Stomach (tissue), 4 donors: ENCODE results near the gene CFAP206.

ENCODE experiments used
- CTCF ChIP-seq, 7 experiments: fragments of 450-650 bp in 4 of 7; fragments of 200-600 bp in 3 of 7; sonication (generic) in 3 of 7; IDR thresholded peaks; one replicate each; pipeline ENCODE4 v1.5.1; 2016 to 2019; ENCODE audit warnings: antibody characterized with exemption in 7 of 7, control low read depth in 2 of 7, mild to moderate bottlenecking in 1 of 7
- POLR2AphosphoS5 ChIP-seq, 3 donors: sonication (generic); formaldehyde crosslinking; IDR thresholded peaks; one replicate each; pipeline ENCODE4 v1.6.1; 2016; ENCODE audit warnings: antibody characterized with exemption in 3 of 3

- no peak for TF ChIP-seq POLR2AphosphoS5 (IDR thresholded peaks at IDR 0.05)
- TF ChIP-seq CTCF (IDR thresholded peaks at IDR 0.05): no peak
Measured at GRCh38 chr6:87384038-87384437, 23.7 kb upstream of the CFAP206 start.
